Measurements from ENCODE around the gene KIF18B.

GRCh38 chr17:44956998-44957981 is 9.7 kb upstream of the KIF18B start:
- TF ChIP-seq EZH2 (IDR thresholded peaks at IDR 0.05): no peak
- TF ChIP-seq POLR2AphosphoS5 (IDR thresholded peaks at IDR 0.05; ENCODE audit: borderline replicate concordance, low read depth, low read length): no peak

Data from SK-N-MC (cell line).